ENCODE data around the gene FCHO1. TPM values are rescaled to one million over a fixed set of nuclear protein-coding genes. Genes with fewer than 3 reads are reported as not detected.

Gene FCHO1
- total RNA-seq, 1 donor from 2014 or later: 1.0 TPM

GRCh38 chr19:17733127-17733526, 18.1 kb upstream of the FCHO1 start:
- DNase-seq (ENCODE audit: low spot score): no peak
- intact Hi-C loops (cut with DNase I): no loop called here

- DNase-seq (ENCODE audit: low spot score): no peak
- intact Hi-C loops (cut with DNase I): no loop called here
Measured at GRCh38 chr19:17734146-17734545, 17.1 kb upstream of the FCHO1 start.

GRCh38 chr19:17735410-17735809, 15.9 kb upstream of the FCHO1 start:
- intact Hi-C loops (cut with DNase I): no loop called here

GRCh38 chr19:17737690-17738153, 13.6 kb upstream of the FCHO1 start:
- no peak for DNase-seq (ENCODE audit: low spot score)
- intact Hi-C loops (cut with DNase I): no loop called here

More at GRCh38 chr19:17735410-17735809, 15.9 kb upstream of the FCHO1 start:
- no peak for DNase-seq (ENCODE audit: low spot score)

- intact Hi-C loops (cut with DNase I): no loop called here
- no peak for DNase-seq (ENCODE audit: low spot score)
Measured at GRCh38 chr19:17739121-17739875, 12.0 kb upstream of the FCHO1 start.

GRCh38 chr19:17741456-17741855, 9.8 kb upstream of the FCHO1 start:
- intact Hi-C loops (cut with DNase I): no loop called here

GRCh38 chr19:17743874-17744580, 7.2 kb upstream of the FCHO1 start:
- no peak for DNase-seq (ENCODE audit: low spot score)
- intact Hi-C loops (cut with DNase I): no loop called here

More at GRCh38 chr19:17741456-17741855, 9.8 kb upstream of the FCHO1 start:
- no peak for DNase-seq (ENCODE audit: low spot score)

GRCh38 chr19:17747205-17748098, 3.8 kb upstream of the FCHO1 start:
- DNase-seq (ENCODE audit: low spot score): peak; percentile 97
- intact Hi-C loops (cut with DNase I): no loop called here

- intact Hi-C loops (cut with DNase I): no loop called here
- no peak for DNase-seq (ENCODE audit: low spot score)
Measured at GRCh38 chr19:17748884-17749638, 2.2 kb upstream of the FCHO1 start.

GRCh38 chr19:17749912-17750317, 1.4 kb upstream of the FCHO1 start:
- no peak for DNase-seq (ENCODE audit: low spot score)
- intact Hi-C loops (cut with DNase I): no loop called here

- intact Hi-C loops (cut with DNase I): no loop called here
- no peak for DNase-seq (ENCODE audit: low spot score)
Measured at GRCh38 chr19:17751912-17752273, 616 bp downstream of the FCHO1 start.

GRCh38 chr19:17752865-17753639, 1.8 kb downstream of the FCHO1 start:
- no peak for DNase-seq (ENCODE audit: low spot score)
- intact Hi-C loops (cut with DNase I): no loop called here

GRCh38 chr19:17753976-17754375, 2.7 kb downstream of the FCHO1 start:
- intact Hi-C loops (cut with DNase I): no loop called here
- no peak for DNase-seq (ENCODE audit: low spot score)

- DNase-seq (ENCODE audit: low spot score): no peak
- intact Hi-C loops (cut with DNase I): no loop called here
Measured at GRCh38 chr19:17754634-17755442, 3.6 kb downstream of the FCHO1 start.

- intact Hi-C loops (cut with DNase I): no loop called here
- no peak for DNase-seq (ENCODE audit: low spot score)
Measured at GRCh38 chr19:17755443-17755890, 4.2 kb downstream of the FCHO1 start.

- DNase-seq (ENCODE audit: low spot score): no peak
- intact Hi-C loops (cut with DNase I): no loop called here
Measured at GRCh38 chr19:17755977-17756670, 4.8 kb downstream of the FCHO1 start.

GRCh38 chr19:17757125-17757524, 5.8 kb downstream of the FCHO1 start:
- no peak for DNase-seq (ENCODE audit: low spot score)
- intact Hi-C loops (cut with DNase I): no loop called here
